ENCODE results near the gene NECAB2. TPM values are rescaled to one million over a fixed set of nuclear protein-coding genes. Genes with fewer than 3 reads are reported as not detected.

Gene NECAB2
- polyA plus RNA-seq, 2 of the 4 experiments (the other 2 are of a cell fraction), result 1.1 to 1.4 TPM

DNA sequence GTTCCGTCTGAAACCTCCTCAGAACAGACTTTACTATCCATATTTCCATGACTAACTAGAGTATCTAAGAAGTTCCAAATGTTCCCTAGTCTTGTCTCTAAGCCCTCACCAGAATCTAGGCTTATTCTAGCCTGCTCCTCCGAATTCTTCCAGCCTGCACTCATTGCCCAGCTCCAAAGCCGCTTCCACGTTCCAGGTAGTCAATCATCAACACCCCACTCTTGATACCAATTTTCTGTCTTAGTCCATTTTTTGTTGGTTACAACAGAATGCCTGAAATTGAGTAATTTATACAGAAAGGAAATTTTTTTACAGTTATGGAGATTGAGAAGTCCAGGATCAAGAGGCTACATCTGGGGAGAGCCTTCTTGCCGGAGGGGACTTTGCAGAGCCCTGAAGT, 53.4 kb downstream of the NECAB2 start (continued):
- TF ChIP-seq, protein P1, sequence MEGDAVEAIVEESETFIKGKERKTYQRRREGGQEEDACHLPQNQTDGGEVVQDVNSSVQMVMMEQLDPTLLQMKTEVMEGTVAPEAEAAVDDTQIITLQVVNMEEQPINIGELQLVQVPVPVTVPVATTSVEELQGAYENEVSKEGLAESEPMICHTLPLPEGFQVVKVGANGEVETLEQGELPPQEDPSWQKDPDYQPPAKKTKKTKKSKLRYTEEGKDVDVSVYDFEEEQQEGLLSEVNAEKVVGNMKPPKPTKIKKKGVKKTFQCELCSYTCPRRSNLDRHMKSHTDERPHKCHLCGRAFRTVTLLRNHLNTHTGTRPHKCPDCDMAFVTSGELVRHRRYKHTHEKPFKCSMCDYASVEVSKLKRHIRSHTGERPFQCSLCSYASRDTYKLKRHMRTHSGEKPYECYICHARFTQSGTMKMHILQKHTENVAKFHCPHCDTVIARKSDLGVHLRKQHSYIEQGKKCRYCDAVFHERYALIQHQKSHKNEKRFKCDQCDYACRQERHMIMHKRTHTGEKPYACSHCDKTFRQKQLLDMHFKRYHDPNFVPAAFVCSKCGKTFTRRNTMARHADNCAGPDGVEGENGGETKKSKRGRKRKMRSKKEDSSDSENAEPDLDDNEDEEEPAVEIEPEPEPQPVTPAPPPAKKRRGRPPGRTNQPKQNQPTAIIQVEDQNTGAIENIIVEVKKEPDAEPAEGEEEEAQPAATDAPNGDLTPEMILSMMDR (IDR thresholded peaks at IDR 0.05), result no peak
- TF ChIP-seq CBX2 (IDR thresholded peaks at IDR 0.05; ENCODE audit: borderline replicate concordance, low read depth) (no peak), MYC (IDR thresholded peaks at IDR 0.05; ENCODE audit: borderline replicate concordance, low read length) (no peak), ZSCAN20 (CRISPR knock-in tag; IDR thresholded peaks at IDR 0.05) (no peak)

DNA sequence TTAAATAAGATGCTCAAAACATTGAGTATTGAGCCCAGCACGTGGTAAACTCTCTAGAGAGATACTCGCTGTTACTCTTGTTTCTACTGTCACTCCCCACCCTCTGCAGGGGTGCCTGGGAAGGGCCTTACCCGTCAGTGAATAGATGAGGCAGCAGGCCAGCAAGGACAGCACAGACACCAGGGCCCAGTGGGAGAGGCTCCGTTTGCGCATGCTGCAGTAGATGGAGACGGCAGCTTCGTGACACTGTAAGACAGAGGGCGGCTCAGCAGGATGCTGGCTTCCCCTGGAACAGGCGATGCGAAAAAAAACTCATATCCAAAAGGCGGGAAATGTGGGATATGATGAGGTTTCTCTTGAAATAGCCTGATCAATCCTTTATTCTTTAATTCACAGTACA, 54.6 kb downstream of the NECAB2 start:
- ChIA-PET POLR2A (no interaction called here), CTCF (interaction anchor here (1.2 to 1.4 kb wide), 2 partner anchors 28 to 43 kb away, joined by 3 to 5 read pairs; no protein-coding TSS in a partner anchor)
- no peaks in the 10 kb centered on the region for H3K4me1 ChIP-seq
- H3K4me2 ChIP-seq, result no peak overlapping the region
- H3K9me3 ChIP-seq, result peaks cover 27% of the 10 kb centered on the region
- FAIRE-seq (no peak), DNase-seq (ENCODE audit: low read depth in 1 of 2, low spot score in 1 of 2) (no peak), ATAC-seq (no peak)
- 72% methylated on average over 11 of the region's 11 CpGs for WGBS (ENCODE audit: missing lambda C conversion rate)
- H3K27ac ChIP-seq, result no peak overlapping the region
- TF ChIP-seq, protein P2, sequence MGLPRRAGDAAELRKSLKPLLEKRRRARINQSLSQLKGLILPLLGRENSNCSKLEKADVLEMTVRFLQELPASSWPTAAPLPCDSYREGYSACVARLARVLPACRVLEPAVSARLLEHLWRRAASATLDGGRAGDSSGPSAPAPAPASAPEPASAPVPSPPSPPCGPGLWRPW (IDR thresholded peaks at IDR 0.05), result no peak
- TF ChIP-seq ZC3H11A (IDR thresholded peaks at IDR 0.05) (no peak), FOSL2 (IDR thresholded peaks at IDR 0.05) (no peak), FOSL2 (CRISPR knock-in tag; IDR thresholded peaks at IDR 0.05) (no peak), PHF8 (IDR thresholded peaks at IDR 0.05; ENCODE audit: borderline replicate concordance, low read depth) (no peak), EHF (CRISPR knock-in tag; IDR thresholded peaks at IDR 0.05) (no peak)
- TF ChIP-seq, protein P1 (IDR thresholded peaks at IDR 0.05), result no peak
- no peak overlapping the region for H3K4me3 ChIP-seq

DNA sequence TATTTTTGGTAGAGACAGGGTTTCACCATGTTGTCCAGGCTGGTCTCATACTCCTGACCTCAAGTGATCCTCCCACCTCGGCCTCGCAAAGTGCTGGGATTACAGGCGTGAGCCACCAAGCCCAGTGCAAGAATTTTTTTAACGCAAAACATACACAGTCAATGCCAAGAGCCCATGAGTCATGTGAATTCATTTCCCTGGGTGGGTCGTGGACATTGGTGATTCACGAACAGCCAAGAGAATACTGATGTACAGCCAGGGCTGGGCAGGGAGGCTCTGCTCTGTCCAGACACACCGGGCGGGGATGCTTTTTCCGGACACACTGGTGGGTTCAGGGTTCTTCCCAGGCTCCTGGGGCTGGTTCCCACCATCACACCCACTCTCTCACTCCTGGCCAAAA, 56.8 kb downstream of the NECAB2 start:
- FAIRE-seq, result no peak
- DNase-seq (ENCODE audit: low read depth in 1 of 2, low spot score in 1 of 2), result peak in 1 of 2 experiments; percentile 35
- TF ChIP-seq SREBF2 (IDR thresholded peaks at IDR 0.05) (no peak), ZNF302 (CRISPR knock-in tag; IDR thresholded peaks at IDR 0.05) (no peak), GATA3 (IDR thresholded peaks at IDR 0.05; ENCODE audit: borderline replicate concordance) (no peak)
- Histone ChIP-seq H3K4me3 (no peak overlapping the region), H3K27ac (no peak overlapping the region), H3K9me3 (peaks cover 27% of the 10 kb centered on the region), H3K4me1 (no peaks in the 10 kb centered on the region), H3K4me2 (no peak overlapping the region)
- POLR2A ChIA-PET, result no interaction called here
- ATAC-seq, result peak in 1 of 2 experiments; percentile 37; a peak in 3 of 6 replicates
- 37% methylated on average over 9 of the region's 9 CpGs for WGBS (ENCODE audit: missing lambda C conversion rate)
- CTCF ChIA-PET, result interaction anchor here (1.1 to 2.4 kb wide), 3 partner anchors 9 to 69 kb away, joined by 3 to 7 read pairs (median 5); no protein-coding TSS in a partner anchor

DNA sequence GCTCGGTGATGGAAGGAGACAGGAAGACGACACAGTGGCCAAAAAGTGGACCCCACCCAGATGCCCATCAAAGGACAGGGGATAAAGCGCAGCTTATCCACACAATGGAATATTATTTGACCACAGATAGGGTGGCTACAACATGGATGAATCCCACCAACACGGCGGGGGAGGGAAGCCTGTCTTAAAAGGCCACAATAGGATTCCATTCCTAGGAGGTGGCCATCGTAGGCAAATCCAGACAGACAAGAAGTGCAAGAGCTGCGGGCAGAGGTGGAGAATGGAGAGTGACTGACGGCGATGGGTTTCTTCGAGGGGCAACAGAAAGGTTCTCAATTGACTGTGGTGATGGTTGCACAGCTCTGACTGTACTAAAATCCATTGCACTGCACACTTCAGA, 58.6 kb downstream of the NECAB2 start:
- TF ChIP-seq MYC (IDR thresholded peaks at IDR 0.05; ENCODE audit: borderline replicate concordance, low read length), result no peak
- no peak for TF ChIP-seq BHLHE40 (IDR thresholded peaks at IDR 0.05; ENCODE audit: low read depth, low read length)
- no peak for TF ChIP-seq CEBPB (IDR thresholded peaks at IDR 0.05)
- TF ChIP-seq HOXB5 (CRISPR knock-in tag; IDR thresholded peaks at IDR 0.05), result no peak
- TF ChIP-seq PHF8 (IDR thresholded peaks at IDR 0.05; ENCODE audit: borderline replicate concordance, low read depth), result no peak
- no peak for TF ChIP-seq JUNB (IDR thresholded peaks at IDR 0.05)
- no peak for TF ChIP-seq NR3C1 (IDR thresholded peaks at IDR 0.05)
- TF ChIP-seq, protein P3, sequence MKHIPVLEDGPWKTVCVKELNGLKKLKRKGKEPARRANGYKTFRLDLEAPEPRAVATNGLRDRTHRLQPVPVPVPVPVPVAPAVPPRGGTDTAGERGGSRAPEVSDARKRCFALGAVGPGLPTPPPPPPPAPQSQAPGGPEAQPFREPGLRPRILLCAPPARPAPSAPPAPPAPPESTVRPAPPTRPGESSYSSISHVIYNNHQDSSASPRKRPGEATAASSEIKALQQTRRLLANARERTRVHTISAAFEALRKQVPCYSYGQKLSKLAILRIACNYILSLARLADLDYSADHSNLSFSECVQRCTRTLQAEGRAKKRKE (CRISPR knock-in tag; IDR thresholded peaks at IDR 0.05; ENCODE audit: low read depth), result no peak
- no peak for TF ChIP-seq CHD2 (IDR thresholded peaks at IDR 0.05; ENCODE audit: low read length, partially characterized antibody)
- no peak for TF ChIP-seq FOSL2 (IDR thresholded peaks at IDR 0.05)
- no peak for TF ChIP-seq FOSL2 (CRISPR knock-in tag; IDR thresholded peaks at IDR 0.05)
- no peak for TF ChIP-seq ZC3H11A (IDR thresholded peaks at IDR 0.05)
- ATAC-seq (no peak), DNase-seq (ENCODE audit: low read depth in 1 of 2, low spot score in 1 of 2) (no peak), FAIRE-seq (no peak)
- H3K4me2 ChIP-seq, result no peak overlapping the region
- H3K4me3 ChIP-seq, result no peak overlapping the region
- POLR2A ChIA-PET, result no interaction called here
- H3K4me1 ChIP-seq, result no peaks in the 10 kb centered on the region
- WGBS (ENCODE audit: missing lambda C conversion rate), result 73% methylated on average over 10 of the region's 10 CpGs
- H3K27ac ChIP-seq, result no peak overlapping the region
- peaks cover 12% of the 10 kb centered on the region for H3K9me3 ChIP-seq
- CTCF ChIA-PET, result interaction anchor here (1.5 to 2.4 kb wide), 3 partner anchors 10 to 69 kb away, joined by 5 to 9 read pairs (median 7); no protein-coding TSS in a partner anchor

Data from A549 (cell line).